ENCODE data around the gene PSMA4. TPM values are rescaled to one million over a fixed set of nuclear protein-coding genes. Genes with fewer than 3 reads are reported as not detected.
A peak's percentile ranks its signal among the peaks of the same experiment; 100 is the strongest.

The PSMA4 gene
- total and polyA plus RNA-seq, 10 of the 15 experiments (the other 5 are each of a cell fraction or from before 2014, with no cell fraction given): 210 to 1,221 (median 546) TPM

DNA sequence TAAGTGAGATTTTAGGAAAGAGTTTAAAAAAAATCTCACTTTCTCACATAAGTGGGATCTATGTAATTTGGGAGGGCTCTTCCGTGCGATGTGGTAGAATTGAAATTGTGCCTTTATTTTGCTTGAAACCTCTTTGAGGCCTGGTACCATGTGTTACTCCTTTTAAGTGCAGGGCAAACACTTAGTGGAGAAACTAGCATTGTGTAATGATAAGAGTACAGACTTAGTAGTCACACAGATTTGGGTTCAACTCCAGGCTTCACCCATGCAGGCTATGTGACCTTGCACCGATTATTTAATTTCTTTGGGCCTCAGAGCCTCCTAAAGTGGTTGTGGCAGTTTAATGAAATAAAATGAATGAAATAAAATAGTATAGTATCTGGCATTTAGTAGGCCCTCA is 2.4 kb downstream of the PSMA4 start:
- peak overlapping the region; percentile 71; the same call in 1 of the 2 replicates for H3K4me3 ChIP-seq
- TF ChIP-seq MYC (IDR thresholded peaks at IDR 0.05; ENCODE audit: insufficient read depth, insufficient read length, insufficient replicate concordance, low read length, severe bottlenecking) (no peak), SIN3A (IDR thresholded peaks at IDR 0.05; ENCODE audit: low read depth, low read length) (no peak), CBX5 (IDR thresholded peaks at IDR 0.05; ENCODE audit: low read depth) (no peak), STAT1 (conservative IDR thresholded peaks at IDR 0.05) (no peak), CHD2 (IDR thresholded peaks at IDR 0.05; ENCODE audit: borderline replicate concordance, low read depth, low read length) (no peak), CBX3 (IDR thresholded peaks at IDR 0.05; ENCODE audit: borderline replicate concordance, low read depth) (no peak), GABPA (IDR thresholded peaks at IDR 0.05; ENCODE audit: low read depth) (no peak), POLR2AphosphoS2 (IDR thresholded peaks at IDR 0.05; ENCODE audit: low read depth, low read length) (no peak), BCL11A (IDR thresholded peaks at IDR 0.05; ENCODE audit: low read depth, low read length) (no peak), STAT3 (IDR thresholded peaks at IDR 0.05; ENCODE audit: low read depth, low read length) (no peak), RBBP5 (conservative IDR thresholded peaks at IDR 0.05) (no peak)
- TF ChIP-seq, protein P1, sequence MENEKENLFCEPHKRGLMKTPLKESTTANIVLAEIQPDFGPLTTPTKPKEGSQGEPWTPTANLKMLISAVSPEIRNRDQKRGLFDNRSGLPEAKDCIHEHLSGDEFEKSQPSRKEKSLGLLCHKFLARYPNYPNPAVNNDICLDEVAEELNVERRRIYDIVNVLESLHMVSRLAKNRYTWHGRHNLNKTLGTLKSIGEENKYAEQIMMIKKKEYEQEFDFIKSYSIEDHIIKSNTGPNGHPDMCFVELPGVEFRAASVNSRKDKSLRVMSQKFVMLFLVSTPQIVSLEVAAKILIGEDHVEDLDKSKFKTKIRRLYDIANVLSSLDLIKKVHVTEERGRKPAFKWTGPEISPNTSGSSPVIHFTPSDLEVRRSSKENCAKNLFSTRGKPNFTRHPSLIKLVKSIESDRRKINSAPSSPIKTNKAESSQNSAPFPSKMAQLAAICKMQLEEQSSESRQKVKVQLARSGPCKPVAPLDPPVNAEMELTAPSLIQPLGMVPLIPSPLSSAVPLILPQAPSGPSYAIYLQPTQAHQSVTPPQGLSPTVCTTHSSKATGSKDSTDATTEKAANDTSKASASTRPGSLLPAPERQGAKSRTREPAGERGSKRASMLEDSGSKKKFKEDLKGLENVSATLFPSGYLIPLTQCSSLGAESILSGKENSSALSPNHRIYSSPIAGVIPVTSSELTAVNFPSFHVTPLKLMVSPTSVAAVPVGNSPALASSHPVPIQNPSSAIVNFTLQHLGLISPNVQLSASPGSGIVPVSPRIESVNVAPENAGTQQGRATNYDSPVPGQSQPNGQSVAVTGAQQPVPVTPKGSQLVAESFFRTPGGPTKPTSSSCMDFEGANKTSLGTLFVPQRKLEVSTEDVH (IDR thresholded peaks at IDR 0.05; ENCODE audit: low read depth, partially characterized antibody): no peak
- TF ChIP-seq, protein P2, sequence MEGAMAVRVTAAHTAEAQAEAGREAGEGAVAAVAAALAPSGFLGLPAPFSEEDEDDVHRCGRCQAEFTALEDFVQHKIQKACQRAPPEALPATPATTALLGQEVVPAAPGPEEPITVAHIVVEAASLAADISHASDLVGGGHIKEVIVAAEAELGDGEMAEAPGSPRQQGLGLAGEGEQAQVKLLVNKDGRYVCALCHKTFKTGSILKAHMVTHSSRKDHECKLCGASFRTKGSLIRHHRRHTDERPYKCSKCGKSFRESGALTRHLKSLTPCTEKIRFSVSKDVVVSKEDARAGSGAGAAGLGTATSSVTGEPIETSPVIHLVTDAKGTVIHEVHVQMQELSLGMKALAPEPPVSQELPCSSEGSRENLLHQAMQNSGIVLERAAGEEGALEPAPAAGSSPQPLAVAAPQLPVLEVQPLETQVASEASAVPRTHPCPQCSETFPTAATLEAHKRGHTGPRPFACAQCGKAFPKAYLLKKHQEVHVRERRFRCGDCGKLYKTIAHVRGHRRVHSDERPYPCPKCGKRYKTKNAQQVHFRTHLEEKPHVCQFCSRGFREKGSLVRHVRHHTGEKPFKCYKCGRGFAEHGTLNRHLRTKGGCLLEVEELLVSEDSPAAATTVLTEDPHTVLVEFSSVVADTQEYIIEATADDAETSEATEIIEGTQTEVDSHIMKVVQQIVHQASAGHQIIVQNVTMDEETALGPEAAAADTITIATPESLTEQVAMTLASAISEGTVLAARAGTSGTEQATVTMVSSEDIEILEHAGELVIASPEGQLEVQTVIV (IDR thresholded peaks at IDR 0.05; ENCODE audit: borderline replicate concordance, partially characterized antibody): no peak
- ChIA-PET SMC1A (ENCODE audit: uncharacterized antibody, unreplicated experiment) (interaction anchor here (1.3 to 6.1 kb wide), 3 partner anchors 11 to 24 kb away, joined by 4 to 47 read pairs (median 19); partner anchors contain the start of gene CHRNA5), CTCF (interaction anchor here (0.7 kb wide), 2 partner anchors 30 to 235 kb away, joined by 3 read pairs; no protein-coding TSS in a partner anchor), POLR2A (interaction anchor here (0.9 to 1.9 kb wide), 3 partner anchors 7 to 23 kb away, joined by 3 to 5 read pairs (median 5); partner anchors contain the start of gene CHRNA5), RAD21 (ENCODE audit: unreplicated experiment) (interaction anchor here (0.7 kb wide), 1 partner anchor 23 kb away, joined by 3 read pairs; no protein-coding TSS in a partner anchor)
- intact Hi-C loops (cut with micrococcal nuclease; ENCODE audit: unreplicated experiment) (no loop called here), in situ Hi-C loops (cut with MboI) (no loop called here)
- H3K36me3 ChIP-seq (ENCODE audit: control insufficient read depth in 2 of 2, insufficient read depth in 2 of 2, low read length in 1 of 2): peaks cover 3 to 24% of the 10 kb centered on the region in 2 experiments
- H3K27me3 ChIP-seq (replicated peaks in 1 of 2; ENCODE audit: control insufficient read depth in 2 of 2, insufficient read depth in 2 of 2, low read length in 1 of 2): no peaks in the 10 kb centered on the region
- ATAC-seq (no peak), FAIRE-seq (no peak), DNase-seq (ENCODE audit: low read depth, low spot score) (no peak)
- no peak overlapping the region for H2AFZ ChIP-seq (ENCODE audit: control insufficient read depth, low read depth, low read length)
- 99% methylated on average over 3 of the region's 3 CpGs for WGBS (ENCODE audit: insufficient coverage, insufficient replicate concordance, low lambda C conversion rate, missing lambda C conversion rate)
- H3K79me2 ChIP-seq (ENCODE audit: control insufficient read depth, insufficient read depth, low read length): peaks cover 41% of the 10 kb centered on the region
- no peak overlapping the region for H3K9ac ChIP-seq (ENCODE audit: control insufficient read depth, insufficient read depth, low read length)
- peaks cover 3% of the 10 kb centered on the region; the same call in 1 of the 2 replicates for H3K4me1 ChIP-seq (ENCODE audit: control insufficient read depth, insufficient read depth, low read length)
- H4K20me1 ChIP-seq (ENCODE audit: control insufficient read depth, insufficient read depth): no peaks in the 10 kb centered on the region
- no TSS peak for BruUV-seq (replicated peaks)
- no peak overlapping the region for H3K27ac ChIP-seq (ENCODE audit: control insufficient read depth, insufficient read depth)
- no peaks in the 10 kb centered on the region for H3K9me3 ChIP-seq (replicated peaks; ENCODE audit: control insufficient read depth, insufficient read depth, low read length)
- H3K4me2 ChIP-seq (ENCODE audit: control insufficient read depth, insufficient read depth): peak overlapping the region; percentile 58
